Neural cell (in vitro differentiated cells): Measurements from ENCODE around the gene STXBP1. TPM values are rescaled to one million over a fixed set of nuclear protein-coding genes. Genes with fewer than 3 reads are reported as not detected.

Experiments
- H2AFZ ChIP-seq: fragments of 200-600, 300-800 bp; sonication (generic), shearing (Covaris generic); 2 replicates; pipeline ENCODE4 v1.6.0; 2014; ENCODE audit warnings: low read depth, mild to moderate bottlenecking, antibody characterized with exemption, low read length, moderate library complexity
- H3F3A ChIP-seq: fragments of 200-600 bp; shearing (Covaris generic); 2 replicates; pipeline ENCODE4 v1.6.1; 2016; ENCODE audit warnings: mild to moderate bottlenecking, moderate library complexity, mixed read lengths, antibody characterized with exemption, low read length; ENCODE audit not compliant: insufficient read depth, poor library complexity, severe bottlenecking
- H3K27ac ChIP-seq: fragments of 200-600, 300-800 bp; sonication (generic), shearing (Covaris generic); 2 replicates; pipeline ENCODE4 v1.5.1; 2014; ENCODE audit warnings: mild to moderate bottlenecking, low read length, moderate library complexity
- H3K27me3 ChIP-seq: fragments of 300-800, 200-600 bp; sonication (generic), shearing (Covaris generic); 2 replicates; pipeline ENCODE4 v1.6.0; 2014; ENCODE audit warnings: mild to moderate bottlenecking, low read depth, low read length, moderate library complexity; ENCODE audit not compliant: insufficient read depth
- H3K36me3 ChIP-seq: fragments of 300-800, 200-600 bp; sonication (generic), shearing (Covaris generic); 2 replicates; pipeline ENCODE4 v1.5.1; 2014; ENCODE audit warnings: mild to moderate bottlenecking, antibody characterized with exemption, low read length, moderate library complexity; ENCODE audit not compliant: insufficient read depth
- H3K4me2 ChIP-seq: fragments of 300-800, 200-600 bp; sonication (generic), shearing (Covaris generic); 2 replicates; pipeline ENCODE4 v1.6.0; 2014; ENCODE audit warnings: mild to moderate bottlenecking, low read length
- H3K4me3 ChIP-seq: fragments of 300-800, 200-600 bp; sonication (generic), shearing (Covaris generic); 2 replicates; pipeline ENCODE4 v1.5.1; 2014; ENCODE audit warnings: mild to moderate bottlenecking, low read length, moderate library complexity
- H3K79me2 ChIP-seq: fragments of 200-600 bp; shearing (Covaris generic); replicated peaks from 2 replicates; pipeline ENCODE4 v1.6.0; 2014; ENCODE audit warnings: mild to moderate bottlenecking, low read length, moderate library complexity; ENCODE audit not compliant: insufficient read depth
- H3K9ac ChIP-seq: fragments of 300-800, 200-600 bp; sonication (generic), shearing (Covaris generic); 2 replicates; pipeline ENCODE4 v1.6.1; 2016; ENCODE audit warnings: mild to moderate bottlenecking, low read length, mixed read lengths
- H3K9me2 ChIP-seq: fragments of 200-600 bp; shearing (Covaris generic); 2 replicates; pipeline ENCODE4 v1.6.1; 2016; ENCODE audit warnings: mild to moderate bottlenecking, low read length, mixed read lengths; ENCODE audit not compliant: insufficient read depth
- H3K9me3 ChIP-seq: fragments of 200-600, 300-800 bp; sonication (generic), shearing (Covaris generic); 2 replicates; pipeline ENCODE4 v1.6.1; 2016; ENCODE audit warnings: mild to moderate bottlenecking, mixed run types, low read length, moderate library complexity, mixed read lengths
- H4K20me1 ChIP-seq: fragments of 200-600 bp; shearing (Covaris generic); 2 replicates; pipeline ENCODE4 v1.6.1; 2016; ENCODE audit warnings: mild to moderate bottlenecking, mixed run types; ENCODE audit not compliant: insufficient read depth
- EP300 ChIP-seq: fragments of 450-650 bp; conservative IDR thresholded peaks from 2 replicates; pipeline ENCODE4 v1.6.1; 2014; ENCODE audit warnings: antibody characterized with exemption, mild to moderate bottlenecking, moderate library complexity; ENCODE audit not compliant: poor library complexity, severe bottlenecking
- EZH2 ChIP-seq: fragments of 200-600, 300-800 bp; shearing (Covaris generic), sonication (generic); IDR thresholded peaks from 2 replicates; pipeline ENCODE4 v1.6.1; 2014; ENCODE audit warnings: antibody characterized with exemption, low read length, borderline replicate concordance, mild to moderate bottlenecking; ENCODE audit not compliant: insufficient read depth, poor library complexity, severe bottlenecking
- MXI1 ChIP-seq: fragments of 450-650 bp; conservative IDR thresholded peaks from 2 replicates; pipeline ENCODE4 v1.6.1; 2014; ENCODE audit warnings: antibody characterized with exemption, mild to moderate bottlenecking; ENCODE audit not compliant: poor library complexity, severe bottlenecking
- POLR2AphosphoS5 ChIP-seq: IDR thresholded peaks from 2 replicates; pipeline ENCODE4 v1.6.1; 2012
- RAD21 ChIP-seq: fragments of 450-650 bp; conservative IDR thresholded peaks from 2 replicates; pipeline ENCODE4 v1.6.1; 2014; ENCODE audit warnings: antibody characterized with exemption, mild to moderate bottlenecking, moderate library complexity
- SMC3 ChIP-seq: fragments of 450-650 bp; conservative IDR thresholded peaks from 2 replicates; pipeline ENCODE4 v1.6.1; 2014; ENCODE audit warnings: antibody characterized with exemption, mild to moderate bottlenecking, moderate library complexity; ENCODE audit not compliant: poor library complexity
- TAF1 ChIP-seq: IDR thresholded peaks from 2 replicates; pipeline ENCODE4 v1.6.1; 2012; ENCODE audit warnings: low read depth
- polyA plus RNA-seq: library from polyadenylated mRNA; depleted of rRNA; stranded (reverse); fragments of >200 nt; gene quantifications from 2 replicates; pipeline ENCODE4 v1.2.3, GENCODE V29; 2014
- TF ChIP-seq, protein P1 (sequence below): IDR thresholded peaks from 2 replicates; pipeline ENCODE4 v1.6.1; 2012; ENCODE audit warnings: borderline replicate concordance
- TF ChIP-seq, protein P2 (sequence below): fragments of 450-650 bp; IDR thresholded peaks from 2 replicates; pipeline ENCODE4 v1.5.1; 2014; ENCODE audit warnings: antibody characterized with exemption, mild to moderate bottlenecking, moderate library complexity; ENCODE audit not compliant: poor library complexity, severe bottlenecking

Gene STXBP1
- polyA plus RNA-seq, 1 donor from 2014 or later = 42.5 TPM

DNA sequence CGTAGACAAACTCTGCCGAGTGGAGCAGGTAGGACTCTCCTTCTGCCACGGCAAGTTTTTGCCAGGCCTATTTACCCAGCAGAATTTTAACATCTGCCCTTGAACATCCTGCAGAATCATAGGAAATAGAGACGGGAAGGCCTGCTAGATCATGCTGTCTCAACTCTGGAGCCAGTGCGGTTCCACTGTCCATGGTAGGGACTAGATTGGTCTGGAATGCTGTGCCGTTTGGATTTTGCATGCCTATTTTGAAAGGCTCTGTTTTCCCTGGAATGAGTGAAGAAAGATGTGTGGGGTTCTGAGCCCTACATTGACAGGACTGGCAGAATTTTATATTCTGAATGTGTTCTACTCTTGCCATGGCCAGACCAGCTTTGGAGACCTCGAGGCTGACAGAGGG is 61.2 kb downstream of the STXBP1 start:
- TF ChIP-seq TAF1 (no peak), POLR2AphosphoS5 (no peak), RAD21 (no peak), EZH2 (no peak), SMC3 (no peak)
- TF ChIP-seq, protein P1, sequence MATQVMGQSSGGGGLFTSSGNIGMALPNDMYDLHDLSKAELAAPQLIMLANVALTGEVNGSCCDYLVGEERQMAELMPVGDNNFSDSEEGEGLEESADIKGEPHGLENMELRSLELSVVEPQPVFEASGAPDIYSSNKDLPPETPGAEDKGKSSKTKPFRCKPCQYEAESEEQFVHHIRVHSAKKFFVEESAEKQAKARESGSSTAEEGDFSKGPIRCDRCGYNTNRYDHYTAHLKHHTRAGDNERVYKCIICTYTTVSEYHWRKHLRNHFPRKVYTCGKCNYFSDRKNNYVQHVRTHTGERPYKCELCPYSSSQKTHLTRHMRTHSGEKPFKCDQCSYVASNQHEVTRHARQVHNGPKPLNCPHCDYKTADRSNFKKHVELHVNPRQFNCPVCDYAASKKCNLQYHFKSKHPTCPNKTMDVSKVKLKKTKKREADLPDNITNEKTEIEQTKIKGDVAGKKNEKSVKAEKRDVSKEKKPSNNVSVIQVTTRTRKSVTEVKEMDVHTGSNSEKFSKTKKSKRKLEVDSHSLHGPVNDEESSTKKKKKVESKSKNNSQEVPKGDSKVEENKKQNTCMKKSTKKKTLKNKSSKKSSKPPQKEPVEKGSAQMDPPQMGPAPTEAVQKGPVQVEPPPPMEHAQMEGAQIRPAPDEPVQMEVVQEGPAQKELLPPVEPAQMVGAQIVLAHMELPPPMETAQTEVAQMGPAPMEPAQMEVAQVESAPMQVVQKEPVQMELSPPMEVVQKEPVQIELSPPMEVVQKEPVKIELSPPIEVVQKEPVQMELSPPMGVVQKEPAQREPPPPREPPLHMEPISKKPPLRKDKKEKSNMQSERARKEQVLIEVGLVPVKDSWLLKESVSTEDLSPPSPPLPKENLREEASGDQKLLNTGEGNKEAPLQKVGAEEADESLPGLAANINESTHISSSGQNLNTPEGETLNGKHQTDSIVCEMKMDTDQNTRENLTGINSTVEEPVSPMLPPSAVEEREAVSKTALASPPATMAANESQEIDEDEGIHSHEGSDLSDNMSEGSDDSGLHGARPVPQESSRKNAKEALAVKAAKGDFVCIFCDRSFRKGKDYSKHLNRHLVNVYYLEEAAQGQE = no peak
- TF ChIP-seq, protein P2, sequence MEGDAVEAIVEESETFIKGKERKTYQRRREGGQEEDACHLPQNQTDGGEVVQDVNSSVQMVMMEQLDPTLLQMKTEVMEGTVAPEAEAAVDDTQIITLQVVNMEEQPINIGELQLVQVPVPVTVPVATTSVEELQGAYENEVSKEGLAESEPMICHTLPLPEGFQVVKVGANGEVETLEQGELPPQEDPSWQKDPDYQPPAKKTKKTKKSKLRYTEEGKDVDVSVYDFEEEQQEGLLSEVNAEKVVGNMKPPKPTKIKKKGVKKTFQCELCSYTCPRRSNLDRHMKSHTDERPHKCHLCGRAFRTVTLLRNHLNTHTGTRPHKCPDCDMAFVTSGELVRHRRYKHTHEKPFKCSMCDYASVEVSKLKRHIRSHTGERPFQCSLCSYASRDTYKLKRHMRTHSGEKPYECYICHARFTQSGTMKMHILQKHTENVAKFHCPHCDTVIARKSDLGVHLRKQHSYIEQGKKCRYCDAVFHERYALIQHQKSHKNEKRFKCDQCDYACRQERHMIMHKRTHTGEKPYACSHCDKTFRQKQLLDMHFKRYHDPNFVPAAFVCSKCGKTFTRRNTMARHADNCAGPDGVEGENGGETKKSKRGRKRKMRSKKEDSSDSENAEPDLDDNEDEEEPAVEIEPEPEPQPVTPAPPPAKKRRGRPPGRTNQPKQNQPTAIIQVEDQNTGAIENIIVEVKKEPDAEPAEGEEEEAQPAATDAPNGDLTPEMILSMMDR = no peak
- H3K36me3 ChIP-seq = peaks cover 14% of the 10 kb centered on the region
- H3K9me3 ChIP-seq = no peaks in the 10 kb centered on the region
- no peaks in the 10 kb centered on the region for H4K20me1 ChIP-seq
- H2AFZ ChIP-seq = no peak overlapping the region
- no peaks in the 10 kb centered on the region for H3K9me2 ChIP-seq
- H3K27me3 ChIP-seq = no peaks in the 10 kb centered on the region
- H3K79me2 ChIP-seq = no peaks in the 10 kb centered on the region
- no peaks in the 10 kb centered on the region for H3F3A ChIP-seq
- H3K27ac ChIP-seq = no peak overlapping the region
- H3K4me3 ChIP-seq = no peak overlapping the region
- no peak overlapping the region for H3K4me2 ChIP-seq
- no peak overlapping the region for H3K9ac ChIP-seq

DNA sequence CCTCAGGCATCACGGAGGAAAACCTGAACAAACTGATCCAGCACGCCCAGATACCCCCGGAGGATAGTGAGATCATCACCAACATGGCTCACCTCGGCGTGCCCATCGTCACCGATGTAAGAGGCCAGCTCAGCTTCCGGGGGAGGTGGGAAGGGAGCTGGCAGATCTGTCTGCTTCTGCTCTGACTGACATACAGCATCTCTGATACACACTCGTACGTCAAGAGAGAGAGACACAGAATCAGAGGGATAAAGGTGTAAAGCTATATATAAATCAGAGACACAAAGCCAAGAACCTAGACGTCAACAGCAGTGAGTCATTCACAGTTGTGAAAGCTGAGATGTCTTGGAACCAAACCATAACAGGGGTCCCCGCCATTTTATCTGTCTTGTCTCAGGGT is 64.6 kb downstream of the STXBP1 start:
- Histone ChIP-seq H3K9me3 (no peaks in the 10 kb centered on the region), H3F3A (no peaks in the 10 kb centered on the region), H3K9me2 (no peaks in the 10 kb centered on the region), H3K27ac (no peak overlapping the region), H3K9ac (no peak overlapping the region), H3K4me3 (no peak overlapping the region), H3K4me2 (no peak overlapping the region), H3K36me3 (peaks cover 18% of the 10 kb centered on the region), H4K20me1 (no peaks in the 10 kb centered on the region), H3K27me3 (no peaks in the 10 kb centered on the region), H3K79me2 (no peaks in the 10 kb centered on the region), H2AFZ (no peak overlapping the region)
- TF ChIP-seq TAF1 = no peak
- no peak for TF ChIP-seq MXI1
- TF ChIP-seq, protein P2 = no peak
- TF ChIP-seq POLR2AphosphoS5 = no peak
- TF ChIP-seq SMC3 = no peak
- TF ChIP-seq, protein P1 = no peak
- TF ChIP-seq EZH2 = no peak
- TF ChIP-seq RAD21 = no peak
- TF ChIP-seq EP300 = no peak
